T-helper 22 cell (primary cell): ENCODE measurements around the gene SRCIN1.

Source experiments
- DNase-seq: peaks from one replicate; pipeline ENCODE4 v3.0.0-alpha.2; 2020; ENCODE audit warnings: low read depth

Gene SRCIN1

DNA sequence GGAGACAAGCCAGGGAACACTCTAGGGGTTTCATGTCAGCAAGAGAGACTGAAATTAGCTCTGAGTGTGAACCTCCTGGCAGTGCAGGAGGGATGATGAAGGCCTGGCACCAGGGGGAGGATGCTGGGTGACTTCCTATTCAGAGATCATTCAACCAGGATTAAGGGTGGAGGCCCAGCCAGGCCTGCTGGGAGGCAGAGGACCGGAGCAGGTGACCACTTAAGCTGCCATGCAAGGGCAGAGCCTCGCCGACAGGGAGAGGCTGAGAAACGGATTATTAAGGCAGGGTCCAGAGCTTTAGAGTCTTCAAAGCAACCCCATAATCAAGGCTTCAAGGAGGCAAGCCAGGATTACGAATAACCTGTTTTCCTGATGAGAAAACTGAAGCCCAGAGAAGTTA lies 10.6 kb upstream of the SRCIN1 start:
- DNase-seq: no peak

DNA sequence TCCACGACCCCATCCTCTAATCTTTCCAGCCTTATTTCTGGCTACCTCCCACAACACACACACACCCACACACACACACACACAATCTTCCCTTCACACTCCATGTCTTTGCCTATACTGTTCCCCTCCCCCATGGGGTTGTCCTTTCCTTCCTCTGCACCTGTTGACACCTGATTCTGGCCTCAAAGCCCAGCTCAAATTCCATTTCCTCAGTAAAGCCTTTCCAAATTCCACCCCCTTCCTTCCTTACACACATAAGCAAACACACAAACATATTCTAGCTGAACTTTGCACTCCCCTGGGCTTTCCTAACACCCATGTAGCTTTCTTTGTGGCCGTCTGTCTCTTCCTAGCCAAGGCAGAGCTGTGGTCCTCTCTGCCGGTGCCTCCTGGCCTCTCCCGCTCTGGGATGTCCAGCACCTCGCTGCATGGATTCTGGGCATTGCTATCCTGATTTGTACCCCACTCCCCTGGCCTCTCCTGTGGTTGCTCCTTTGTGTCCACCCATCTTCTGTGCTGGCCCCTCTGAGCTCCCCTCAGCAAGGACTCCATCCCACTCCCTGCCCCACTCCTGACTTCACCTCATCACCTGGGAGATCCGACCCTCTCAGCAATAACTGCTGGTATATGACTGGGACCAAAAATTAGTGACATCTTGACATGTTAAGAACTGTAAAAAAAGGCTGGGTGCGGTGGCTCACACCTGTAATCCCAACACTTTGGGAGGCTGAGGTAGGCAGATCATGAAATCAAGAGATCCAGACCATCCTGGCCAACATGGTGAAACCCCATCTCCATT lies 8.4 kb upstream of the SRCIN1 start:
- DNase-seq: no peak

DNA sequence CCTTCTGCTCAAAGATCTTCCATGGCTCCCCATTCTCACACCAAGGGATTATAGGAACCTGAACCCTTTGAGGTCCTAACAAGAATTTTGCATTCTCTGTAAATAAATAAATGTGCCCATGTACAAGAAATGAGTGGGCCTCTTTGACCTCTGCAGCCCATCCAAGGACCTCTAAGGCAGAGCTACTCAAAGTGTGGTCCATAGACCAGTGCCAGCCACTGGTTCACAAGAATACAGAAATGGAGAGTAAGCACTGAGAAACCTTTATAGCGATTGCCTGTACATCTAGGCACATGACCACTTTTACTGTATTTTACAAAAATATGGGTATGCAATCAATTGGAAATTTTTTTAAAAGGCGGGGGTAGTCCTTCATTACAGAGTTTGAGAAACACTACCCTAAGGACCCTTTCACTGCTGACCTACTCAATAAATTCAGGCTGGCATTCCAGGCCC lies 7.8 kb upstream of the SRCIN1 start:
- DNase-seq: no peak

DNA sequence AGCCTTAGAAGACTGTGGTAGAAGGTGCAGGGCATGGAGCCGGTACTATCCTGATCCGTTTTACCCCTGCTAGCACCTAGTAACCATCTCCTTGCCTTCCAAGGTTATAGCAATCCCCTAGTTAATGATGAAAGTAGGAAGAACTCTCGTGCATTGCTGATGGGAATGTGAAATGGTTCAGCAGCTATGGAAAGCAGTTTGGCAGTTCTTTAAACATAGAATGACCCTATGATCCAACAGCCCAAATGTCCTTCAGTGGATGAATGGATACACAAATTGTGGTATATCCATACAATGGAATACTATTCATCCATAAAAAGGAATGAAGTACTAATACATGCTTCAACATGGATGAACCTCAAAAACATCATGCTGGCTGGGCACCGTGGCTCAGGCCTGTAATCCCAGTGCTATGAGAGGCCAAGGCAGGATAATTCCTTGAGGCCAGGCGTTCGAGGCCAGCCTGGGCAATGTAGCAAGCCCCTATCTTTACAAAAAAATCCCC lies 6.2 kb upstream of the SRCIN1 start:
- no peak for DNase-seq

DNA sequence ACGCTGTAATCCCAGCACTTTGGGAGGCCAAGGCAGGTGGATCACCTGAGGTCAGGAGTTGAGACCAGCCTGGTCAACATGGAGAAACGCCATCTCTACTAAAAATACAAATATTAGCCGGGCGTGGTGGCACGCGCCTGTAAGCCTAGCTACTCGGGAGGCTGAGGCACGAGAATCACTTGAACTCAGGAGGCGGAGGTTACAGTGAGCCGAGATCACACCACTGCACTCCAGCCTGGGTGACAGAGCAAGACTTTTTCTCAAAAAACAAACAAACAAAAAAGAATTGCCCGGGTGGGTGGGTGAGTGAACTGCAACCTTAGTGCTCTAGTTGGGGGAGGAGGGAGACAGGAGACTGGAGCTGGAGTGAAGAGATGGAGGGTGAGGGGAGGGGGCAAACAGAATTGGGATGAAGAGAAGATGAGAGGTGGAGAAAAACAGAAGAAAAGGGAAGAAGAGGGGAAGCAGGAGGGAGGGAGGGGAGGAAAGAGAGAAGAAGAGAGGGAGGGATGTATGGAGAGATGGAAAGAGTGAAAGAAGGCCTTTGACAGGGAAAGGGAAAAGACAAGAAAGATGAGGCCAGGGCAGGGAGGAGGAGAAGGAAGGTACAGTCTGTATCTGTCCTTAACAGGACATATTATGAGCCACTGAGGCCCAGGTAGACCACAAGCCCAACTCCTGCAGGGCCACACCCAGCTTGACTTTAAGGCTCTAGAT lies 5.5 kb upstream of the SRCIN1 start:
- no peak for DNase-seq

DNA sequence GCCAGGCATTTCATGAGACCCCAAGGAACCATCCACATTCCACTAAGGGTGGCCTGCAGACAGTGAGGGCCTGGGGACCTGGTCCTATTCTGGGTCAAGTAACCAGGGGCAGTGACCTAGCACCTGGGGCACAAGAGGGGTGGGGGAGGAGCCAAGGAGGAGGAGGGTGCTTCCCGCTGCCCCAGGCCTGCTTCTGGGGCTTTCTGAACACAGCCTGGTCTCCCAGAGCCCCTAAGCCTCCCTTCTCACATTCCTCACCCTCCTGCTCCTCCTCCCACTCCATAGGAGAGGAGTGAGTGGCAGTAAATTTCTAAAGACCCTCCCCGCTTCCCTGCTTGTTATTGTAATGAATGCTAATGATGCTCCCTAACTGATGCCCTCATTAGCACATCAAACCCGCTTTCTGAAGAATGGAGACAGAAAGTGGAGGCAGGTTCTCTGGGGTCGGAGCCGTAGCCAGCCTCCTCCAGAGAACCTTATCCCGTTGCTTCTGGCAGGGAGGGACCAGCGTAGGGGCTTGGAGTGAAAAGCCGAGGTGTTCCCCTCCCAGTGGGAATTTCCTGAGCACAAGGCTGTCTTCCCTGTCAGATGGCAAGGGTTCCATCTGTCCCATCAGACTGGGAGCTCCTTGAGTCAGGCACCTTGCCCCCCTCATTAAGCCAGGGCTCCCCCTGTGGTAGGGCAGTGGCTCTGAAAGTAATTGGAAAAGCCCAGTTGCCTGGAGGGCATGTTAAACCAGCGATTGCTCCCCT lies 3.7 kb upstream of the SRCIN1 start:
- DNase-seq: no peak

DNA sequence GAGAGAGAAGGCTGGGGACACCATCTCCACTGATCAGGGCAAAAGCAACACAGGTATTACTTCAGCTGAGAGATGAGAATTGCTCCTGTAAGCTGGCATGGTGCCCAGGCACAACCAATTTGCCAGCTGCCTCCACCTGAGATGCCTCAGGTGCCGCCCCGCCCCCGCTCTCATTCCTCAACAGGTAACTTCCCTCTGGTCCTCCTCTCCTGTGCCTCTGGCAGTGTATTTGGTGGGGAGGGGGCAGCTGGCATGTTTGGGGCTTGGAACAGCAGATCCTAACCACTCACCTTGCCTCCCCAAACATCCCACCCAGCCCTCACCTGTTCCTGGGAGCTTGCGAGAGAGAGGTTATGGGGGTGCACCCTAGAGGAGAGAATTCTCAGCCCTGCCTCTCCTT lies 2.9 kb upstream of the SRCIN1 start:
- DNase-seq: no peak

DNA sequence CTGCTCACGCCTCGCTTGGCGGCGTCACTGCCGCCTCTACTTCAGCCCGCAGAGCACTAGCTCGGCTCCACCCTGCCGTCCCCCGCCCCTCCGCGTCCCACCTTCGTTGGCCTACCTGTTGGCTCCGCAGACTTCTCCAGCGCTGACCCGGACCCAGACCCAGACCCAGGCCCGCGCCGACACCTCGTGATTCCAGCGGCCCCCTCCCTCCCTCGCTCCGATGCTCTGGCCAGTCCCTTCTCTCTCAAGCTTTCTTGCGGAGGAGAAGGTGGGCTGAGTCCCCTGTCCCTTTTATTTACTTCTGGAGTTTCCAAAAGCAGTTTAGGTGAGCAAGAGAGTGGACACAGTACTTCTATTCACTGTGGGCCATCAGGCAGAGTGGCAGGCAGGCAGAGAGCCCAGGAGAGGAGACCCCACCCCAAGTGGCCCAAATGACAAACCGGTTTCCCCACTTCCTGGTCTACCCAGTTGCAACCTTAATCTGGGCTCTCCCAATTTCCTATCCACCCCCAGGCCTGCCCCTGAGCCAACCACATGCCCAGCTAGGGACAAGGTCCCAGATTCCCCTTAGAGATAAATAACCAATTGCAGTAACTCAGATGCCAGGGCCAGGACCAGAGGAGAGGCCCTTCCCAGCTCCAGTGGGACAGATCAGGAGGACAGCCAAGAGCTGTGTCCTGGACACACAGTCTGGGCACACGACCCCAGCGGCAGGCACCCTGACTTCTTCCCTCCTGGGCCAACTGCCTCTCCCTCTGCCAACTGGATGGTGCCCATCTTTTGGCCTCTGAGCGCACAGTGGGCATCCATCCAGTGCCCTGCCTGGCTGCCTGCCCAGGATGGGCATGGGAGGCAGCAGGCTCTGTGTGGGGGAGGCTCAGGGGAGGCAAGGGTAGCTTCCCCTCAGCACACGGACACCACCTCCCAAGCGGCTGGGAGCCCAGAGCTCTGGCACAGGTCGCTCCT lies 1.2 kb upstream of the SRCIN1 start:
- no peak for DNase-seq

DNA sequence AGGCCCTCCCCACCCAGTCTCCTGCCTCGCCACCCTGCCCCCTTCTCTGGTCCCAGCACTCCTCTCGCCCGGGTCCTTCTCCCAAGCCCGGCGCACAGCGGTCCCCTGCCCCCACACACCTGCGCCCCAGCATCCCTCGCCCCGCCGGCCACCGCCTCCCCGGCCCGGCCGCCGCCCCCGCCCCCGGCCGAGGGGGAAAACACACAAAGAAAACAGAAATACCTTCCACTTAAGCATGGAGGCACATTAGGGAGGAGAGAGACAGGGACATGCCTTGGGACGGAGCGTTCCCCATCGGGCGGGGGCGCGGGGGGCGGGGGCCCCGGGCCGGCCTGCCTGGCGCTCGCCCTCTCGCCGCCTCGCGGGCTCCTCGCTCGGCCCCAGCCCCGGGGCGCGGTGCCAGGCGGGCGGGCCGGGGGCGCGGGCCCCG lies 326 bp downstream of the SRCIN1 start:
- no peak for DNase-seq

DNA sequence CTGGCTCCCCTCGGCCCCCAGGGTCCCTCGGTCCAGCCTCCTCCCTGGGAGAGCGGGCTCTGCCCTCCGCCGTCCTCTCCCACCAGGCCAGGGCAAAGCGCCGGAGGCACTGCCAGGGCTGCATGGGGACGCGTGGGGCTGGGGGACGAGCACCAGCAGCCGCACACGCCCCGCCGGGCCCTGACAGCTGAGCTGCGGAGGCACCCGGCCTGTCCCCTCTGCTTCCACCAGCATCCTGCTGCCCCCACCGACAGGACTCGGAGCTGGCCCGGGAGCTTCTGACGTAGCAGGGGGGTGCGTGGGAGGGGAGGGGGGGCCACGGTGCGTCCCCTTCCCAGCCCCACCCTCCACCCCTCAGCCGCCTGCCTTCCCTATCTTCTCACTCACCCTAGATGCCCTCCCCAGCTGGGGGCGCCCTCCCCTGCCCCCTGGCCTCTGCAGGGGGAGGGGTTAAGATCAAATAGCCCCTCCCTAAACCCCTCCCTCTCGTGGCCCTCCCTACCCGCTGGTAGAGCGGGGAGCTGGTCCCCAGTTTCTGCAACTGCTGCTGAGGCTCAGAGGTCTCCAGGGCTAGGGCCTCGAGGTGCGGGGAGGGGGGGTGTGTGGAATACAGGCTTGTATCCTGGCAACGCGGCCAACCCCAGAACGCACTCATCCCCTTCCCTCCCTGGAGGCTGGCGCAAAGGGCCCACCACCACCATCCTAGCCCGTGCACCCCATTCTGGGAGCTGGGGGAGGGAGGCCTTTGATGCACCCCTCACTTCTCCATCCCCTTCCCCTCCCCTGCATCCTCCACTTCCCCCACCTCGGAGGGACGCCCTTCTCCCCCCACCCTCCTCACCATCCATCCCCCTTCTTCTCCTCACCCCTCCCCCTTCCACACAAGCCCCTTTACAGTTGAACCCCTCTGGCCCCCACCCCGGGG lies 1.0 kb downstream of the SRCIN1 start:
- no peak for DNase-seq

DNA sequence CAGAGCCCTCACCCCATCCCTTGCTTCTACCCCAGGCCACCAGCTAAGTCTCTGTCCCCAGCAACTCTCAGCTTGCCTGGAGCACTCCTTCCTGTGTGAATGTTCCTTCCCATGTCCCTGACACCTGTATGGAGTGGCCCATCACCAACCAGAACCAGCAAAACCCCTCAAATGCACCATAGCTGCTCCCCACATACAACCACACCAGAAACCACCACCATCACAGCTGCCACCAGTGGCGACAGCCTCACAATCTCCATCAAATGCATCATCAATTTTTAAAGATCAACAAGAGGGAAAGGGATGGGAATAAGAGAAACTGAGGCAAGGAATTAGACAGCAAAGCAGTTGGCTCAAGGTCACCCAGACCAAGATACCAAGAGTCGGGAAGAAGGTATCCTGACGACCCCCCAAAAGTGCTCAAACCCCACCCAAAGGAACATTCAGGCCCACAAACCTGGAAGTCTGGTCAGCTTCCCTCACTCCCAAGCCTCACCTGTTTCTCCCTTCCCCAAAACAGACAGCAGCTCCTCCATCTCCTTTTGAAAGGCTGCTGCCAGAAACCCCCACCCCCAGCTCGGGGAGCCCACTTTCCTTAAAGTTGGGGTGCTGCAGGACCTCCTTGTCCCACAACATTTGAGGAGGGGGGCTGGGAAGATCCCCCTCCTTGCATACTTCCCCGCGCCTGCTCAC lies 1.8 kb downstream of the SRCIN1 start:
- no peak for DNase-seq

DNA sequence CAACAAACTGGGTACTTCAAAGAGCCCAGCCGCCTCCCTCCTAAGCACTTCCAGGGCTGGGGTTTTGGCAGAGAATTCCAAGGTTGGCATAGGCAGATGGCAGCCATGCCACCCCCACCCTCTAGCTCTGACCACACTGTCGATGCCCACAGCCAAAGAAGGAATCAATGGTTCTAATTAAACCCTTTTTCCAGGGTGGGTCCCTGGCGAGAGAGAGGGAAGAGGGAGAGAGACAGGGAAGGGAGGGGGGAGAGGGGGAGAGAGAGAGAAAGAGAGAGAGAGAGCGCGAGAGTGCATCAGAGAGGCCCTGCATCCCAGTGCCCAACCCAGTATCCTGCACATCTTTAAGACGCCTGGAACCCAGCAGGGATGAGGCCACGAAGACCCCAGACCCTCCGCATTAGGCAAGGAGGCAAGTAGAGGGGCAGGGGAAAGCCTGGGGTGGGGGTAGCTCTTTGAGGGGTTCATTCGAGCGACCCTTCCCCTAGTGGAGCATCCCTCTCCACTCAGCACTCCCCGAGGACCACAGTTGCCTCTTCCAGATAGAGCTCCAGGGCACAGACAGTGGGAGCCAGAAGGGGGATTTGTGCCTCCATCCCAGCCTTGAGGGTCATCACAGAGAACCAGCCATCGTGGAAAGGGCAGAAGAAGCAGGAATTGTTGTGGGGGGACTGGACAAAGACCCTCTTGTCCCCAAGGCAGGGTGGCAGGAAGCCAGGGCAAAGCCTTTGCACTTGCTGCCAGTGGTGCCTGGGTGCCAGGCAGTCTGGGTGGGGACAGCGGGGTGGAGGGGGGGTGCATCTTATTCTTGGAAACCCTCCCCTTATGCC lies 2.6 kb downstream of the SRCIN1 start:
- no peak for DNase-seq

DNA sequence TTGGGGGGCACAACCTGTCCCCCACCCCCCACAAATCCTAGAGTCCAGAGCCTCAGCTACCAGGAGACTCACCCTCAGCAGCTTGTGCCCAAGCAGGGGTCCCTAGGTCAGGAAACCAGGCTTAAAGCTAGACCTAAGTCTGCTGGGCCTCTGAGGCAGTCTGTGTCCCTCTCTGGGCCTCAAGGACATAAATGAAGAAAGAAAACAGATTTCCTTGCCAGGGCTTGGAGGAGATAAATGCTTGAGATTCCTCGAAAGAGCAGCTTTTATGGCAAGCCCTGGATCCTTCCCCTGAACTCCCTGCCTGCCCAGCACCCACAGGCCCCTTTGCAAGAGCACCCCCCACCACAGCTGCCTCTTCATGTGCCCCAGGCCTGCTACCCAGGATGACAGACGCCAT lies 3.3 kb downstream of the SRCIN1 start:
- no peak for DNase-seq

DNA sequence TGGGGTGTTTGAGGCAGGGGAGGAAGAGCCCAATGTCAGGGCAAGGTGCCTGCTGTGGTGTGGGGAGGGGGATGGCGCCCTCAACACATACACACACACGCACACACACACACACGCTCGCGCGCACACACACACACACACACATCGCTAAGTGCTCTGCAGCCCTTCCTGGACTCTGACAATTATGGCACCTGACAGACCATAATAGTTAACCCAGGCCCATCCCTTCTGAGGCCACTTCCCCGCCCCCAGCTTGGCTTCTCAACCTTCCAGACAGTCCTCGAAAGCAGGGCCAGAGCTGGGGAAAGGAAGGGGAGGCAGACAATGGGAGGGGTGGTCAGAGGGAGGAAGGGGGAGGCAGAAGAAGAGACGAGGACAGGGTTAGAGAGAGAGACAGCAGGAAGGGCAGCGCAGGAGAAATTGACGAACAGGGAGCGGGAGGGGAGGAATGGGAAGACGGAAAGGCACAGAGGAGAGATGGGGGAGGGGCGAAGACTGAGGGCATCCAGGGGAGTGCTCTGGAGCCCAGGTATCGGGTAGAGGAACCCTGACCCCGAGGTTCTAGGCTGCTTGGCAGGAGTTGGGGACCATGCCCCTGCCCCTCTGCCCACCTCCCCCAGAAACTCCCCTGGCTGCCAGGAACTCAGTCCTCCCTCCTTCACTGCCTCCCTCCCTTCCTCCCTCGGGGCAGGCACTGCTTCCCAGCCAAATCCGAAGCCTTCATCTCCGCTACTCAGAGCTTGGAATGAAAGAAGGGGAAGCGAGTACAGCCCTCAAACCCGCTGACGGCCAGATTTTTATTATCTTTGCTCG lies 4.0 kb downstream of the SRCIN1 start:
- DNase-seq: no peak

DNA sequence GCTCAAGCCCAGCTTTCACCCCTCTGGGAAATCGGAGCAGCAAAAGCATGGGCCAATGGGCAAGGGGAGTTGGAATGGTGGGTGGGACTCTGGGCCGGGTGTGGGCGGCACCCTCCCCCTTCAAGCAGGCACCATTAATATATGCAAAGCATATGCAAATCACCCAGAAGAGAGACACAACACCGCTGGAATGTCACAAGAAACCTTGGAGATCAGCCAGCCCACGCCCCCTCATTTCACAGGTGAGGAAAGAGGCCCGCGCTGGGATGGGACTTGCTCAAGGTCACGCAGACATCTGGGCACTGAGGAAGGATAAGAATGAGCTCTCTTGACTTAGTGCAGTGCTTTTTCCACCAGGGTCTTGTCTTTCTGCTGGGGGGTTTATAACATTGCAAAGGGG lies 4.8 kb downstream of the SRCIN1 start:
- no peak for DNase-seq

DNA sequence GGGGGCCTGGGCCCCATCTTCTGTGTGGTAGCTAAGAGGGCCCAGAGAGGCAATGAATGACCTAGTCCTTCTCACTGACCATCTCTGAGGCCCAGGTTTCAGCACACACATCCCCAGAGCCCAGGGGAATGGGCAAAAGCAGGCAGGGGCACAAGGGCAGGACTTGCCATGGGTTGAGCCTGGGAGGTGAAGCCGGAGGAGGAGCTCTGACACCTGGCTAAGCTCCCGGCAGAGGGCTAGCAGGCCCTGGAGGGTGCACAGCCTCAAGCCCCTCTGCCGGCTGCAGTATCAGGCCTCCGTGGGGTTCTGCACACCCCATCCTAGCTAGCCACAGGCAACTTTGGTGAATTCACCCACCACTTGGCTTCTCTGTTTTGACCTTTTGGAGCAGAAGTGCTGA lies 5.3 kb downstream of the SRCIN1 start:
- no peak for DNase-seq

DNA sequence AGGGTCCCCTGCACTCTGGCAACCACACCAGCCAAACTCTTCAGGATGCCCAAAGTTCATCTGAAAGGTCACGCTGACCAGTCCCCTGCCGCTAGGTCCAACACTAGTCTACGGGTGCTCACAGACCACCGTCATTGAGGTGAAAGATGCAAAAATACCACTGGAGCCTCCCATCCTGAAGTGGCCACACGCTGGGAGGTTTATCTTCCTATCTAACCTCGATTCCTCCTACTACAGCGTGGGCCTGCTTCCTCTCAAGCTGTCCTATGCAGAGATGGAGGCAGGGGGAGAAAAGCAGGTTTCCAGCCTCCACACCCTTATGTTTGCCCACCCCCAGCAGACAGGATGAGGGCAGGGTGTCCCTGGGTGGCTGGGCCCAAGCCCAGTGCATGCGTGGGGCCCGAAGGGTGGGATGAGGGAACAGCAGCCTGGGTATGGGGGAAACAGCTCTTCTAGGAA lies 6.3 kb downstream of the SRCIN1 start:
- DNase-seq: no peak

DNA sequence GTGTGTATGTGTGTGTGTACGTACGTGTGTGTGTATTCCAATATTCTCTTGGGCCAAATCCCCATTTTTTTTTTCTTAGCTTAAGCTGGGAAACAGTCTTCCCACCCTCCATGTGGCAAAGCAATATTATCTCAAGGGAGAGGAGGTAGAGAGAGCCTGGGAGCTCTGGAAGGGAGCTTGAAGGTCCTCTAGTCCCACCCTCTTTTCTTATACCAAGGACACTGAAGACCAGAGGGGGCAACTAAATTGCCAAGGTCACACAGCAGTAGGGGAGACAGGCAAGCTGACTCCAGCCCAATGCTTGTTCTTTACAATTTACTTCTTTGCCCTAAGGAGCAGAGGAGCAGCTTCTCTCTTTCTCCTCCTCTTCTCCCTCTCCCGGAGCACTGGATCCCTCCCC lies 6.8 kb downstream of the SRCIN1 start:
- no peak for DNase-seq
